DND-41 (cell line): ENCODE results near the gene LRRC40.

Source experiments
- CTCF ChIP-seq: IDR thresholded peaks from 2 replicates; pipeline ENCODE4 v1.5.1; 2012; ENCODE audit warnings: borderline replicate concordance, low read length, moderate library complexity, mild to moderate bottlenecking; ENCODE audit not compliant: poor library complexity, severe bottlenecking; ENCODE audit errors: extremely low read depth
- EZH2 ChIP-seq: IDR thresholded peaks from 3 replicates; pipeline ENCODE4 v1.6.1; 2012; ENCODE audit warnings: borderline replicate concordance, low read depth, mild to moderate bottlenecking, moderate library complexity, low read length, inconsistent platforms; ENCODE audit not compliant: severe bottlenecking

GRCh38 chr1:70205071-70205433, 327 bp downstream of the LRRC40 start:
- TF ChIP-seq CTCF (no peak), EZH2 (no peak)
